HG03565 (cell line): Measurements from ENCODE around the gene MRPL54.
"Not testable (repeated sequence)": the region's sequence is repeated elsewhere in the genome, so short reads cannot be mapped to it uniquely, and the experiment has no call there.

Experiments
- ATAC-seq: cut with Tn5 transposase; IDR thresholded peaks from one replicate; pipeline ENCODE4 v1.9.1; 2021; ENCODE audit warnings: mild to moderate bottlenecking, moderate library complexity; ENCODE audit not compliant: unreplicated experiment

Gene MRPL54

GRCh38 chr19:3807574-3808354 is 45.3 kb downstream of the MRPL54 start:
- no peak for ATAC-seq

- no peak for ATAC-seq
Measured at GRCh38 chr19:3808420-3809143, 46.1 kb downstream of the MRPL54 start.

- no peak for ATAC-seq
Measured at GRCh38 chr19:3809881-3810707, 47.6 kb downstream of the MRPL54 start.

GRCh38 chr19:3810708-3811355 is 48.4 kb downstream of the MRPL54 start:
- ATAC-seq = no peak

- no peak for ATAC-seq
Measured at GRCh38 chr19:3813473-3814392, 51.3 kb downstream of the MRPL54 start.

GRCh38 chr19:3814648-3815047 is 52.2 kb downstream of the MRPL54 start:
- no peak for ATAC-seq

GRCh38 chr19:3816148-3816547 is 53.7 kb downstream of the MRPL54 start:
- not testable (repeated sequence) for ATAC-seq

GRCh38 chr19:3816566-3817218 is 54.2 kb downstream of the MRPL54 start:
- ATAC-seq = no peak
